Fibroblast of lung (primary cell): ENCODE measurements around the gene SRRM2. TPM values are rescaled to one million over a fixed set of nuclear protein-coding genes. Genes with fewer than 3 reads are reported as not detected.

Experiments used
- DNase-seq, 2 donors: peaks; one replicate each; pipeline versions ENCODE4 v3.0.0 to v3.0.0-alpha.2; 2010; ENCODE audit warnings: low read depth in 2 of 2
- H2AFZ ChIP-seq: 2 replicates; pipeline ENCODE4 v1.5.1; 2012; ENCODE audit warnings: low read length, control low read depth, inconsistent platforms
- H3K27ac ChIP-seq: 2 replicates; pipeline ENCODE4 v1.5.1; 2011; ENCODE audit warnings: low read length, control low read depth; ENCODE audit not compliant: insufficient read depth
- H3K27me3 ChIP-seq: 2 replicates; pipeline ENCODE4 v1.5.1; 2011; ENCODE audit warnings: mild to moderate bottlenecking, low read length; ENCODE audit not compliant: control insufficient read depth, insufficient read depth
- H3K36me3 ChIP-seq: 2 replicates; pipeline ENCODE4 v1.5.1; 2011; ENCODE audit warnings: low read length; ENCODE audit not compliant: control insufficient read depth, insufficient read depth
- H3K4me1 ChIP-seq: 2 replicates; pipeline ENCODE4 v1.5.1; 2011; ENCODE audit warnings: low read length; ENCODE audit not compliant: control insufficient read depth, insufficient read depth; ENCODE audit errors: extremely low read depth
- H3K4me2 ChIP-seq: 2 replicates; pipeline ENCODE4 v1.5.1; 2011; ENCODE audit warnings: low read length, control low read depth; ENCODE audit not compliant: insufficient read depth; ENCODE audit errors: extremely low read depth
- H3K4me3 ChIP-seq, 4 experiments: fragments of 200-600 bp in 1 of 4; sonication (generic) in 1 of 4; replicated peaks in 1 of 4; 2 replicates each; pipeline ENCODE4 v1.5.1; 2011 to 2016; ENCODE audit warnings: low read length in 4 of 4, low read depth in 3 of 4, mild to moderate bottlenecking in 3 of 4, control low read depth in 2 of 4, inconsistent platforms in 1 of 4, mixed read lengths in 1 of 4; ENCODE audit not compliant: insufficient read depth in 1 of 4; ENCODE audit errors: control extremely low read depth in 1 of 4
- H3K79me2 ChIP-seq: 2 replicates; pipeline ENCODE4 v1.5.1; 2012; ENCODE audit warnings: mild to moderate bottlenecking, low read length, inconsistent platforms; ENCODE audit not compliant: control insufficient read depth, insufficient read depth
- H3K9ac ChIP-seq: 2 replicates; pipeline ENCODE4 v1.5.1; 2011; ENCODE audit warnings: mild to moderate bottlenecking, low read length, control low read depth; ENCODE audit not compliant: insufficient read depth
- H3K9me3 ChIP-seq: 2 replicates; pipeline ENCODE4 v1.5.1; 2012; ENCODE audit warnings: low read depth, low read length; ENCODE audit not compliant: control insufficient read depth, insufficient read depth
- H4K20me1 ChIP-seq: 2 replicates; pipeline ENCODE4 v1.5.1; 2011; ENCODE audit warnings: low read length; ENCODE audit not compliant: control insufficient read depth, insufficient read depth; ENCODE audit errors: extremely low read depth
- EZH2 ChIP-seq: IDR thresholded peaks from 2 replicates; pipeline ENCODE4 v1.5.1; 2012; ENCODE audit warnings: low read length, control low read depth, mild to moderate bottlenecking; ENCODE audit errors: missing control alignments
- polyA plus RNA-seq, 2 donors: library from polyadenylated mRNA; depleted of rRNA in 1 of 2; stranded (reverse) in 1 of 2; unstranded in 1 of 2; fragments of >200 nt; gene quantifications; 2 replicates each; pipeline ENCODE4 v1.2.1, GENCODE V29; 2011 to 2012; ENCODE audit warnings: missing spikeins in 1 of 2
- total RNA-seq: library from RNA; depleted of rRNA; stranded (reverse); fragments of >200 nt; gene quantifications from 2 replicates; pipeline ENCODE4 v1.2.1, GENCODE V29; 2014
- TF ChIP-seq, protein P1 (sequence below), 2 donors: IDR thresholded peaks in 1 of 2; conservative IDR thresholded peaks in 1 of 2; 1 replicate in 1 of 2; 2 replicates in 1 of 2; pipeline ENCODE4 v1.5.1; 2011 to 2012; ENCODE audit warnings: low read length in 2 of 2, control low read depth in 1 of 2, inconsistent platforms in 1 of 2, low read depth in 1 of 2, mild to moderate bottlenecking in 1 of 2

SRRM2 gene
- total and polyA plus RNA-seq, 2 donors (not counting 1 experiment from before 2014, with no cell fraction given): 55.2 to 74.3 TPM

DNA sequence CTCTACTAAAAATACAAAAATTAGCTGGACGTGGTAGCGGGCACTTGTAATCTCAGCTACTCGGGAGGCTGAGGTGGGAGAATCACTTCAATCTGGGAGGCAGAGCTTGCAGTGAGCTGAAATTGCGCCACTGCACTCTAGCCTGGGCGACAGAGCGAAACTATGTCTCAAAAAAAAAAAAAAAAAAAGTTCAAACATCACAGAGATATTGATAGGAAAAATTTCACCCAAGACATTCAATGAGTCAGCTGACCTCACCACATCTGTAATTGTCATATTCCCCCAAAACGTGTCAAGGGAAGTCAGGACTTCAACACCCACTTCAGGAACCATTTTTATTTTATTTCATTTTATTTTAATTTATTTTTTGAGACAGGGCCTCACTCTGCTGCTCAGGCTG lies 24.4 kb upstream of the SRRM2 start:
- Histone ChIP-seq H3K79me2 (no peaks in the 10 kb centered on the region), H3K9ac (no peak overlapping the region), H3K4me2 (no peak overlapping the region), H3K27me3 (peaks cover 4% of the 10 kb centered on the region), H3K27ac (no peak overlapping the region), H4K20me1 (no peaks in the 10 kb centered on the region), H3K4me1 (no peaks in the 10 kb centered on the region), H3K36me3 (no peaks in the 10 kb centered on the region), H3K9me3 (no peaks in the 10 kb centered on the region), H2AFZ (no peak overlapping the region), H3K4me3 (no peak overlapping the region)
- no peak for DNase-seq
- TF ChIP-seq, protein P1, sequence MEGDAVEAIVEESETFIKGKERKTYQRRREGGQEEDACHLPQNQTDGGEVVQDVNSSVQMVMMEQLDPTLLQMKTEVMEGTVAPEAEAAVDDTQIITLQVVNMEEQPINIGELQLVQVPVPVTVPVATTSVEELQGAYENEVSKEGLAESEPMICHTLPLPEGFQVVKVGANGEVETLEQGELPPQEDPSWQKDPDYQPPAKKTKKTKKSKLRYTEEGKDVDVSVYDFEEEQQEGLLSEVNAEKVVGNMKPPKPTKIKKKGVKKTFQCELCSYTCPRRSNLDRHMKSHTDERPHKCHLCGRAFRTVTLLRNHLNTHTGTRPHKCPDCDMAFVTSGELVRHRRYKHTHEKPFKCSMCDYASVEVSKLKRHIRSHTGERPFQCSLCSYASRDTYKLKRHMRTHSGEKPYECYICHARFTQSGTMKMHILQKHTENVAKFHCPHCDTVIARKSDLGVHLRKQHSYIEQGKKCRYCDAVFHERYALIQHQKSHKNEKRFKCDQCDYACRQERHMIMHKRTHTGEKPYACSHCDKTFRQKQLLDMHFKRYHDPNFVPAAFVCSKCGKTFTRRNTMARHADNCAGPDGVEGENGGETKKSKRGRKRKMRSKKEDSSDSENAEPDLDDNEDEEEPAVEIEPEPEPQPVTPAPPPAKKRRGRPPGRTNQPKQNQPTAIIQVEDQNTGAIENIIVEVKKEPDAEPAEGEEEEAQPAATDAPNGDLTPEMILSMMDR (conservative IDR thresholded peaks at IDR 0.05 in 1 of 2, IDR thresholded peaks at IDR 0.05 in 1 of 2; ENCODE audit: low read depth in 1 of 2, low read length in 2 of 2): no peak
- no peak for TF ChIP-seq EZH2

DNA sequence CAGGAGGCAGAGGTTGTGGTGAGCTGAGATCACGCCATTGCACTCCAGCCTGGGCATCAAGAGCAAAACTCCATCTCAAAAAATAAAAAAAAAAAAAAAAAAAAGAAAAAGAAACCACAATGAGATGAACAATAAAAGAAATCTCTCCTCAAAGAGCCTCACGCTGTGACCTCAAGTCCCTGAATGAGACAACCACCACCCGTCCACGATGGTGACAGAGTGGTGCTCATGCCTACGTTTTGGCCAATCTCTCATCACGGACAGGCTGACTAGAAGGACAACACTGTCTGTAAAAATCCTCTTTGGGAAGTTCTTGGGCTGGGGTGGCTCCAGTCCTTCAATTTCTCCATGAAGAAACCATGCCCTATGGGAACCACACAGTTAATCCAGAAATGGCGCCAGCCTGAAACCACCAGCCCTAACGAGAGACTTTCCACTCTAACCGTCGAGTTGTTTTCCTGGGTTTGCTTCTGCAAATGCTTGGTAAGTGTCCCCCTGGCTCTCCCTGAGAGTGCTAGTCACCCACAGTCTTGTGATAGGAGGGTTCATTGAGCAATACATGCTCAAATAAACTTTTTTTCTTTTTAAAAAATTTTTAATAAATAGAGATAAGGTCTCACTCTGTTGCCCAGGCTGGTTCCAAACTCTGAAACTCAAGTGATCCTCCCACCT lies 17.5 kb upstream of the SRRM2 start:
- Histone ChIP-seq H2AFZ (no peak overlapping the region), H3K4me2 (no peak overlapping the region), H3K9me3 (no peaks in the 10 kb centered on the region), H3K27ac (no peak overlapping the region), H3K27me3 (no peaks in the 10 kb centered on the region), H3K4me1 (no peaks in the 10 kb centered on the region), H3K79me2 (no peaks in the 10 kb centered on the region), H3K4me3 (no peak overlapping the region), H4K20me1 (no peaks in the 10 kb centered on the region), H3K36me3 (no peaks in the 10 kb centered on the region), H3K9ac (no peak overlapping the region)
- no peak for TF ChIP-seq EZH2
- TF ChIP-seq, protein P1 (conservative IDR thresholded peaks at IDR 0.05 in 1 of 2, IDR thresholded peaks at IDR 0.05 in 1 of 2; ENCODE audit: low read depth in 1 of 2, low read length in 2 of 2): no peak
- no peak for DNase-seq

DNA sequence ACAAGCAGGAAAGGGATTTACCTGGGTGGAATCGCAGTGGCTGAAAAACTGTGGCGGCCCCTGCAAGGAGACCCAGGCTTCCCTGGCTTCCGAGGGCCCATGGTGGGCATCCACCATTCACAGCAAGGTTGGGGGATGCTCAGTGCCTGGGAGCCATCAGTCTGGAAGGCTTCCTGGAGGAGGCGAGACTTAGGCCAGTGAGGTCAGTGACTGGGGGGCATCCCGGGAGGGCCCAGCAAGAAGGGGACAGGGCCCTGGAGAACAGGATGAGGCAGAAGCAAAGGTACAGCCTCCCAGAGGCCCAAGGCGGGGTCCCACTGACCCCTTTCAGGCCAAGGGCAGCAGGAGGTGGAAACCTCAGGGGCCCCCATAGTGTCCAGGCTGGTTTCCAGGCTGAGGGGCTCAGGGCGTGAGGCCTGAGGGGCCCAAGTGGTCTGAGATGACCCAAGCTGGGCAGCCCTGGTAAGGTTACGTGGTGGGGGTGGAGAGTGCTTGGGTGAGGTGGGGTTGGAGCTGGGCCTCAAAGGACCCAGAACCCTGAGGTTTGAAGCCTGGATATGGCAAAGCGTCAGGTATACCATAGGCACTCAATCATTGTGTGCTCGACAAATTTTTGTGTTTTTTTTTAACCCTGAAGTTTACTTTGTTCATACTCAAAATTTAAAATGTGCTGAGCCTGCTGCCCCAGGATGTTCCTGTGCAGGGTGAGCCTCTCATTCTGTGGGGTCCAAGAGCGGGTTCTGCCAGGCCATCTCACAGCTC lies 15.8 kb upstream of the SRRM2 start:
- Histone ChIP-seq H2AFZ (no peak overlapping the region), H3K36me3 (no peaks in the 10 kb centered on the region), H4K20me1 (no peaks in the 10 kb centered on the region), H3K4me3 (no peak overlapping the region), H3K79me2 (no peaks in the 10 kb centered on the region), H3K9me3 (no peaks in the 10 kb centered on the region), H3K4me1 (no peaks in the 10 kb centered on the region), H3K9ac (no peak overlapping the region), H3K27ac (no peak overlapping the region), H3K27me3 (no peaks in the 10 kb centered on the region), H3K4me2 (no peak overlapping the region)
- DNase-seq: no peak
- TF ChIP-seq EZH2: no peak
- TF ChIP-seq, protein P1 (conservative IDR thresholded peaks at IDR 0.05 in 1 of 2, IDR thresholded peaks at IDR 0.05 in 1 of 2; ENCODE audit: low read depth in 1 of 2, low read length in 2 of 2): no peak
